K562 (cell line): ENCODE measurements around the gene LBH. TPM values are rescaled to one million over a fixed set of nuclear protein-coding genes. Genes with fewer than 3 reads are reported as not detected.
A peak's percentile ranks its signal among the peaks of the same experiment; 100 is the strongest.

ENCODE experiments used
- BMI1 ChIP-seq: fragments of 150-350 bp; IDR thresholded peaks from 2 replicates; pipeline ENCODE4 v1.6.1; 2014; ENCODE audit warnings: low read length
- C11orf30 ChIP-seq: fragments of 450-650 bp; IDR thresholded peaks from 2 replicates; pipeline ENCODE4 v1.6.1; 2016; ENCODE audit warnings: low read depth, mild to moderate bottlenecking
- CCAR2 ChIP-seq: fragments of 200-400 bp; formaldehyde crosslinking; IDR thresholded peaks from 2 replicates; pipeline ENCODE4 v1.6.1; 2017; ENCODE audit warnings: mild to moderate bottlenecking, low read depth, low read length
- JUNB ChIP-seq: fragments of 450-650 bp; formaldehyde crosslinking; conservative IDR thresholded peaks from 2 replicates; pipeline ENCODE4 v1.4.0; 2020; ENCODE audit warnings: mild to moderate bottlenecking
- KLF6 ChIP-seq: fragments of 250-450 bp; sonication (Bioruptor Pico); IDR thresholded peaks from 2 replicates; pipeline ENCODE4 v1.4.0; 2020; ENCODE audit warnings: mild to moderate bottlenecking, moderate library complexity, borderline replicate concordance
- NCOA1 ChIP-seq: fragments of 450-650 bp; IDR thresholded peaks from 2 replicates; pipeline ENCODE4 v1.6.1; 2016; ENCODE audit warnings: low read depth
- ZNF311 ChIP-seq: fragments of 250-450 bp; sonication (Bioruptor Pico); IDR thresholded peaks from 2 replicates; pipeline ENCODE4 v1.4.0; 2020; ENCODE audit warnings: mild to moderate bottlenecking, moderate library complexity
- ZNF324 ChIP-seq: fragments of 250-450 bp; sonication (Bioruptor Pico); IDR thresholded peaks from 2 replicates; pipeline ENCODE4 v1.4.0; 2020; ENCODE audit warnings: mild to moderate bottlenecking
- ZNF561 ChIP-seq: fragments of 450-650 bp; formaldehyde crosslinking; conservative IDR thresholded peaks from 2 replicates; pipeline ENCODE4 v1.4.0; 2020; ENCODE audit warnings: mild to moderate bottlenecking, moderate library complexity
- ZNF75A ChIP-seq: fragments of 450-650 bp; formaldehyde crosslinking; IDR thresholded peaks from 2 replicates; pipeline ENCODE4 v1.4.0; 2020; ENCODE audit warnings: mild to moderate bottlenecking
- polyA plus RNA-seq, 8 experiments: library from polyadenylated mRNA; depleted of rRNA in 4 of 8; stranded (reverse) in 5 of 8; unstranded in 3 of 8; fragments of >200 nt; fragmentation: Nextera tagmentation in 2 of 8; fragmentation: Illumina TruSeq in 1 of 8; extraction: Ambion mirVana in 2 of 8; extraction: Trizol in 1 of 8; gene quantifications; 2 replicates each; pipeline versions ENCODE4 v1.2.1 to v1.2.3, GENCODE V29; 2011 to 2014; ENCODE audit warnings: inconsistent platforms in 1 of 8, missing spikeins in 1 of 8
- total RNA-seq, 7 experiments: library from RNA; depleted of rRNA in 6 of 7; stranded (reverse); fragments of >200 nt in 6 of 7; fragmentation: Illumina TruSeq in 2 of 7; extraction: Trizol in 2 of 7; gene quantifications; 2 replicates each; pipeline versions ENCODE4 v1.2.1 to v1.2.3, GENCODE V29; 2011 to 2021; ENCODE audit warnings: low replicate concordance in 1 of 7
- TF ChIP-seq, protein P1 (sequence below): sonication (generic); formaldehyde crosslinking; IDR thresholded peaks from 2 replicates; pipeline ENCODE4 v1.8.0; 2022; ENCODE audit warnings: mild to moderate bottlenecking, missing genetic modification reagents
- TF ChIP-seq, protein P2 (sequence below): fragments of 450-650 bp; IDR thresholded peaks from one replicate; pipeline ENCODE4 v1.6.1; 2018; ENCODE audit warnings: mild to moderate bottlenecking, moderate library complexity; ENCODE audit not compliant: partially characterized antibody
- TF ChIP-seq, protein P3 (sequence below): sonication (generic); formaldehyde crosslinking; IDR thresholded peaks from 2 replicates; pipeline ENCODE4 v1.8.0; 2022; ENCODE audit warnings: mild to moderate bottlenecking, missing genetic modification reagents
- TF ChIP-seq, protein P4 (sequence below): fragments of 450-650 bp; formaldehyde crosslinking; IDR thresholded peaks from 2 replicates; pipeline ENCODE4 v1.4.0; 2020; ENCODE audit warnings: mild to moderate bottlenecking, moderate library complexity
- TF ChIP-seq, protein P5 (sequence below): fragments of 250-450 bp; sonication (Bioruptor Pico); IDR thresholded peaks from 2 replicates; pipeline ENCODE4 v1.9.0; 2021; ENCODE audit warnings: mild to moderate bottlenecking, inconsistent platforms

LBH gene
- total and polyA plus RNA-seq, 9 of the 15 experiments (the other 6 are each of a cell fraction or from before 2014, with no cell fraction given) = 3.1 to 13.4 (median 7.4) TPM

DNA sequence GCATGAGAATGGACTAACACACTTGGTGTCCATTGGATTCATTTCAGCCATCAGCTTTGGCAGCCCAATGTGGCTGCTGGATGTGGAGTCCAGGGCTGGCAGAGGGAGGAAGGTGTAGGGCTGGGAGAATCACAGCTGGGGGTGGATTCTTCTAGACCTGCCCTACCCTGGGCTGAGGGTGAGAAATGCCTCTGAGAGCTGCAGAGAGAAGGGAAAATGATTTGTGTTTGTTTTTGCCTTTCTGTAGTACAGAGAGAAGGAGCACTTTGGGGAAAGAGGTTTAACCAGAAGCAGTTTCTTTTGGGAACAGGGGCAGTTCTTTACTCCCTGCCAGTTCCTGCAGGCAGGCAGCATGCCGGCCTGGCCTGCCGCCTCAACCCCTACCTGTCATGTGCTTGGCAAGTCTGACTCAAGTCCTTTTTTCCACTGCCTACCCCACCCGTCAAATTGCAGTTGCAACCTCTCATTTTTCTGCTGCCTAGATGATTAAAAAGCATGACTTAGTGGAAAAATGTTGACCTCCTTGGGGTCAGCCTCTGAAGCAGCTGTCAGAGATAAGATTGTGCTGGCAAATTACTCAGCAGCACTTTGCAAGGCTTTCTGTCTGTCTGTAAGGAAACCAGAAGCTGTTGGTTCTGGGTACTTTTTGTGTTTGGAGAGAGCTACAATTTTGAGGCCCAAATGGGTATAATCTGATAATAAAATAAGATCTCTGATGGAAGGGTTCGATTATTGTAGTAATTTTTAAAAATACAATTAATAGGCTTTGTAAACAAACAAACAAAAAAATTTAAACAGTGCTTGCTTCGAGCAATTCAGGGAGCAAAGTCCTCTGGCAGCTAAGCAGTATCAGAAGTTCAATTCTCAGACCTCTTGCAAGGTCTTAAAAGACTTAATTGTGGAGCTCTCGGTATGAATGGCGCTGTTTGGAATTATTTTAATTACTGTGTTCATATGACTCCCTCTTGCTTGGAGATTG lies 21.7 kb downstream of the LBH start (continued):
- TF ChIP-seq ZNF75A = no peak
- peak; percentile 60; the same call in 1 of the 2 replicates for TF ChIP-seq JUNB (CRISPR knock-in tag)
- TF ChIP-seq, protein P1, sequence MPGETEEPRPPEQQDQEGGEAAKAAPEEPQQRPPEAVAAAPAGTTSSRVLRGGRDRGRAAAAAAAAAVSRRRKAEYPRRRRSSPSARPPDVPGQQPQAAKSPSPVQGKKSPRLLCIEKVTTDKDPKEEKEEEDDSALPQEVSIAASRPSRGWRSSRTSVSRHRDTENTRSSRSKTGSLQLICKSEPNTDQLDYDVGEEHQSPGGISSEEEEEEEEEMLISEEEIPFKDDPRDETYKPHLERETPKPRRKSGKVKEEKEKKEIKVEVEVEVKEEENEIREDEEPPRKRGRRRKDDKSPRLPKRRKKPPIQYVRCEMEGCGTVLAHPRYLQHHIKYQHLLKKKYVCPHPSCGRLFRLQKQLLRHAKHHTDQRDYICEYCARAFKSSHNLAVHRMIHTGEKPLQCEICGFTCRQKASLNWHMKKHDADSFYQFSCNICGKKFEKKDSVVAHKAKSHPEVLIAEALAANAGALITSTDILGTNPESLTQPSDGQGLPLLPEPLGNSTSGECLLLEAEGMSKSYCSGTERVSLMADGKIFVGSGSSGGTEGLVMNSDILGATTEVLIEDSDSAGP (CRISPR knock-in tag) = no peak
- TF ChIP-seq, protein P2, sequence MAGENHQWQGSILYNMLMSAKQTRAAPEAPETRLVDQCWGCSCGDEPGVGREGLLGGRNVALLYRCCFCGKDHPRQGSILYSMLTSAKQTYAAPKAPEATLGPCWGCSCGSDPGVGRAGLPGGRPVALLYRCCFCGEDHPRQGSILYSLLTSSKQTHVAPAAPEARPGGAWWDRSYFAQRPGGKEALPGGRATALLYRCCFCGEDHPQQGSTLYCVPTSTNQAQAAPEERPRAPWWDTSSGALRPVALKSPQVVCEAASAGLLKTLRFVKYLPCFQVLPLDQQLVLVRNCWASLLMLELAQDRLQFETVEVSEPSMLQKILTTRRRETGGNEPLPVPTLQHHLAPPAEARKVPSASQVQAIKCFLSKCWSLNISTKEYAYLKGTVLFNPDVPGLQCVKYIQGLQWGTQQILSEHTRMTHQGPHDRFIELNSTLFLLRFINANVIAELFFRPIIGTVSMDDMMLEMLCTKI = no peak
- TF ChIP-seq, protein P3, sequence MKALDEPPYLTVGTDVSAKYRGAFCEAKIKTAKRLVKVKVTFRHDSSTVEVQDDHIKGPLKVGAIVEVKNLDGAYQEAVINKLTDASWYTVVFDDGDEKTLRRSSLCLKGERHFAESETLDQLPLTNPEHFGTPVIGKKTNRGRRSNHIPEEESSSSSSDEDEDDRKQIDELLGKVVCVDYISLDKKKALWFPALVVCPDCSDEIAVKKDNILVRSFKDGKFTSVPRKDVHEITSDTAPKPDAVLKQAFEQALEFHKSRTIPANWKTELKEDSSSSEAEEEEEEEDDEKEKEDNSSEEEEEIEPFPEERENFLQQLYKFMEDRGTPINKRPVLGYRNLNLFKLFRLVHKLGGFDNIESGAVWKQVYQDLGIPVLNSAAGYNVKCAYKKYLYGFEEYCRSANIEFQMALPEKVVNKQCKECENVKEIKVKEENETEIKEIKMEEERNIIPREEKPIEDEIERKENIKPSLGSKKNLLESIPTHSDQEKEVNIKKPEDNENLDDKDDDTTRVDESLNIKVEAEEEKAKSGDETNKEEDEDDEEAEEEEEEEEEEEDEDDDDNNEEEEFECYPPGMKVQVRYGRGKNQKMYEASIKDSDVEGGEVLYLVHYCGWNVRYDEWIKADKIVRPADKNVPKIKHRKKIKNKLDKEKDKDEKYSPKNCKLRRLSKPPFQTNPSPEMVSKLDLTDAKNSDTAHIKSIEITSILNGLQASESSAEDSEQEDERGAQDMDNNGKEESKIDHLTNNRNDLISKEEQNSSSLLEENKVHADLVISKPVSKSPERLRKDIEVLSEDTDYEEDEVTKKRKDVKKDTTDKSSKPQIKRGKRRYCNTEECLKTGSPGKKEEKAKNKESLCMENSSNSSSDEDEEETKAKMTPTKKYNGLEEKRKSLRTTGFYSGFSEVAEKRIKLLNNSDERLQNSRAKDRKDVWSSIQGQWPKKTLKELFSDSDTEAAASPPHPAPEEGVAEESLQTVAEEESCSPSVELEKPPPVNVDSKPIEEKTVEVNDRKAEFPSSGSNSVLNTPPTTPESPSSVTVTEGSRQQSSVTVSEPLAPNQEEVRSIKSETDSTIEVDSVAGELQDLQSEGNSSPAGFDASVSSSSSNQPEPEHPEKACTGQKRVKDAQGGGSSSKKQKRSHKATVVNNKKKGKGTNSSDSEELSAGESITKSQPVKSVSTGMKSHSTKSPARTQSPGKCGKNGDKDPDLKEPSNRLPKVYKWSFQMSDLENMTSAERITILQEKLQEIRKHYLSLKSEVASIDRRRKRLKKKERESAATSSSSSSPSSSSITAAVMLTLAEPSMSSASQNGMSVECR = no peak
- TF ChIP-seq, protein P4, sequence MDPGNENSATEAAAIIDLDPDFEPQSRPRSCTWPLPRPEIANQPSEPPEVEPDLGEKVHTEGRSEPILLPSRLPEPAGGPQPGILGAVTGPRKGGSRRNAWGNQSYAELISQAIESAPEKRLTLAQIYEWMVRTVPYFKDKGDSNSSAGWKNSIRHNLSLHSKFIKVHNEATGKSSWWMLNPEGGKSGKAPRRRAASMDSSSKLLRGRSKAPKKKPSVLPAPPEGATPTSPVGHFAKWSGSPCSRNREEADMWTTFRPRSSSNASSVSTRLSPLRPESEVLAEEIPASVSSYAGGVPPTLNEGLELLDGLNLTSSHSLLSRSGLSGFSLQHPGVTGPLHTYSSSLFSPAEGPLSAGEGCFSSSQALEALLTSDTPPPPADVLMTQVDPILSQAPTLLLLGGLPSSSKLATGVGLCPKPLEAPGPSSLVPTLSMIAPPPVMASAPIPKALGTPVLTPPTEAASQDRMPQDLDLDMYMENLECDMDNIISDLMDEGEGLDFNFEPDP (CRISPR knock-in tag) = no peak
- TF ChIP-seq ZNF311 (CRISPR knock-in tag) = 0 out of 2 replicates have a peak, but pooled peaks have one; percentile 37
- TF ChIP-seq C11orf30 = peak; percentile 95
- TF ChIP-seq CCAR2 = no peak
- peak; percentile 76 for TF ChIP-seq KLF6
- TF ChIP-seq, protein P5, sequence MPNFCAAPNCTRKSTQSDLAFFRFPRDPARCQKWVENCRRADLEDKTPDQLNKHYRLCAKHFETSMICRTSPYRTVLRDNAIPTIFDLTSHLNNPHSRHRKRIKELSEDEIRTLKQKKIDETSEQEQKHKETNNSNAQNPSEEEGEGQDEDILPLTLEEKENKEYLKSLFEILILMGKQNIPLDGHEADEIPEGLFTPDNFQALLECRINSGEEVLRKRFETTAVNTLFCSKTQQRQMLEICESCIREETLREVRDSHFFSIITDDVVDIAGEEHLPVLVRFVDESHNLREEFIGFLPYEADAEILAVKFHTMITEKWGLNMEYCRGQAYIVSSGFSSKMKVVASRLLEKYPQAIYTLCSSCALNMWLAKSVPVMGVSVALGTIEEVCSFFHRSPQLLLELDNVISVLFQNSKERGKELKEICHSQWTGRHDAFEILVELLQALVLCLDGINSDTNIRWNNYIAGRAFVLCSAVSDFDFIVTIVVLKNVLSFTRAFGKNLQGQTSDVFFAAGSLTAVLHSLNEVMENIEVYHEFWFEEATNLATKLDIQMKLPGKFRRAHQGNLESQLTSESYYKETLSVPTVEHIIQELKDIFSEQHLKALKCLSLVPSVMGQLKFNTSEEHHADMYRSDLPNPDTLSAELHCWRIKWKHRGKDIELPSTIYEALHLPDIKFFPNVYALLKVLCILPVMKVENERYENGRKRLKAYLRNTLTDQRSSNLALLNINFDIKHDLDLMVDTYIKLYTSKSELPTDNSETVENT (CRISPR knock-in tag) = peak; percentile 59; the same call in 1 of the 2 replicates
- TF ChIP-seq ZNF324 (CRISPR knock-in tag) = no peak
- TF ChIP-seq BMI1 = no peak
- TF ChIP-seq ZNF561 = no peak
- TF ChIP-seq NCOA1 = peak; percentile 95
